GM21423 (cell line): ENCODE measurements around the gene NLRP6.
A peak's percentile ranks its signal among the peaks of the same experiment; 100 is the strongest.
"Not testable (repeated sequence)": the region's sequence is repeated elsewhere in the genome, so short reads cannot be mapped to it uniquely, and the experiment has no call there.

Source experiments
- ATAC-seq: cut with Tn5 transposase; IDR thresholded peaks from one replicate; pipeline ENCODE4 v1.9.1; 2021; ENCODE audit warnings: mild to moderate bottlenecking, moderate library complexity; ENCODE audit not compliant: unreplicated experiment

NLRP6 gene

DNA sequence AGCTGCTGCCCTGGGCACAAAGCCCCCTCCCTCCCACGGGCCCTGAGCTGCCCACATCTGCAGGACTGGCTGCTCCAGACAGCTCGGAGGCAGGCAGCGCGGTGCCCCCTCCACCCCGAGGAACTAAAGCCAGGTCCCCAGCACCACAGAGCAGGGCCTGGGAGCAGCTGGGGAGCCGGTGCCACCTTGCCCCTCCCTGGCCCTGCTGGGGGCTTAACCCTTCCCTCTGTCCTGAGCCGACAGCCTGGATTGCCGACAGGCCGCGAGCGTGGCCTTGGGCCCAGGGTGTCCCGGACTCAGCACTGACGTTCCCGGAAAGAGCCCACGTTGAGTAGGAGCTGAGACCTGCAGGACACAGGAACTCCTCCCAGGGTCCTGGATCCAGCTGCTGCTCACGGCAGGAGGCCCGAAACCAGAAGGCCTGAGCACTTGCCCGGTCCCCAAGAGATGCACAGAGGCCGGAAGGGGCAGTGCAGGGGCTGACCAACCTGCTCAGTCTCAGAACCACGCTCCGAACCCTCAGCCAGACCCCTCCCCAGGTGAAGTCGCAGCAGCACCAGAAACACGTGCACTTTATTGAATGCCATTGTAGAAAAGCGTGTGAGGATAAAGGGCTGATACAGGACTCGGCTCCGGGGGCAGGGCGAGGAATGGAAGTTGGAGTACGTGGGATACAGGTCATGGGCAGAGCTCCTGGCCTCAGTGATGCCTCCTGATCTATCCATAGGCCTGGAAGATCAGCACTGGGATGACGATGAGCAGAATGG lies 41.1 kb downstream of the NLRP6 start:
- peak; percentile 10 for ATAC-seq

DNA sequence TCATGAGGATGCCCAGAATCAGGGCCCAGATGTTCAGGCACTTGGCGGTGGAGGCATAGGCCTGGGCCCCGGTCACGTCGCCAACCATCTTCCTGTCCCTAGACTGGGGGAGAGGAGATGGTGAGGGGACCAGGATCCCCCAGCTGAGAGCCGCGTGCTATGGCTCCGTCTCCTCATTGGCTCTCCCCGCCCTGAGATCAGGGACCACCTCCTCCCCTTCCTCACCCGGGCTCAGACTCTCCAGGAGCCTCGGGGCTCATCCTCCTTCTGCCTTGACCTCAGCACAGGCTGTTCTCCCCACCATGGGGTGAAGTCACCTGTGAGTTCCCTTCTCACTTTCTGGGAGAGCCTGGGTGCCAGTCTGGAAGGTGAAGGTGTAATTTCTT lies 41.7 kb downstream of the NLRP6 start:
- not testable (repeated sequence) for ATAC-seq

DNA sequence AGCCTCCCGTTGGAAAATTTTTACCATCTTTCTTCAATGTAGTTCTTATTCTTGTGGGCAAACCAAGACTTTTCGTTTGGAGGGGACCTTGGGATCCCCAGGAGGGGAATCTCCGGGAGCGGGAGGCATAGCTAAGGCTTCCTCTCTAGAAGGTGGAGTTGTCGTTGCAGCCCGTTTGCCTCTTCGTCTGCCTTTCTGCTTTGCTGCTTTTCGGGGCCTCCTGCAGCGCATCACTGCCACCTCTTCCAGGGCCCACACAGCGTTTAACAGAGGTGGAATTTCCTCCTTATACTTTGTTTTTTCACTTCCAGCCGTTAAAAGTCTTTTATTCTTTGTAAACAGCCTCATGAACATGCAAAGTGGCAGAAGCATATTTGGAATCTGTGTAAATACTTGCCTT lies 45.9 kb downstream of the NLRP6 start:
- ATAC-seq, result no peak

DNA sequence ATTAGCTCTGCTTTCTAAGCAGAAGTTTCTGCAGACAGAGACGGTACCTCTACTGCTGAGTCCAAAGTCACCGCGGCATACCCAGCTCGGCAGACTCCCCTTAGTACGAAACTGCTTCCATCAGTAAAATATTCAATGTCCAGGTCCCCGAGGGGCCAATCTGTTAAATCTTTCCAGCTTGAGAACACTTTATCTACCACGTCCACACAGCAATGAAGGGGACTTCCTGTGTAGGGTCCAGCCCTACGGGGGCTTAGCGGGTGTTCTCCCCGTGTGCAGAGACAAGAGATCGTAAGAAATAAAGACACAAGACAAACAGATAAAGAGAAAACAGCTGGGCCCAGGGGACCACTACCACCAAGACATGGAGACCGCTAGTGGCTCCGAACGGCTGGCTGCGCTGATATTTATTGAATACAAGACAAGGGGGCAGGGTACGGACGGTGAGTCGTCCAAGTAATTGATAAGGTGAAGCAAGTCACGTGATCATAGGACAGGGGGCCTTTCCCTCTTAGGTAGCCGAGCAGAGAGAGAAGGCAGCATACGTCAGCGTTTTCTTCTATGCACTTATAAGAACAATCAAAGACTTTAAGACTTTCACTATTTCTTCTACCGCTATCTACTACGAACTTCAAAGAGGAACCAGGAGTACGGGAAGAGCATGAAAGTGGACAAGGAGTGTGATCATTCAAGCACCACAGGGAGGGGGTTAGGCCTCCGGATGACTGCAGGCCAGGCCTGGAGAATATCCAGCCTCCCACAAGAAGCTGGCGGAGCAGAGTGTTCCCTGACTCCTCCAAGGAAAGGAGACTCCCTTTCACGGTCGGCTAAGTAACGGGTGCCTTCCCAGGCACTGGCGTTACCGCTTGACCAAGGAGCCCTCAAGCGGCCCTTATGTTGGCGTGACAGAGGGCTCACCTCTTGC lies 46.6 kb downstream of the NLRP6 start:
- not testable (repeated sequence) for ATAC-seq

DNA sequence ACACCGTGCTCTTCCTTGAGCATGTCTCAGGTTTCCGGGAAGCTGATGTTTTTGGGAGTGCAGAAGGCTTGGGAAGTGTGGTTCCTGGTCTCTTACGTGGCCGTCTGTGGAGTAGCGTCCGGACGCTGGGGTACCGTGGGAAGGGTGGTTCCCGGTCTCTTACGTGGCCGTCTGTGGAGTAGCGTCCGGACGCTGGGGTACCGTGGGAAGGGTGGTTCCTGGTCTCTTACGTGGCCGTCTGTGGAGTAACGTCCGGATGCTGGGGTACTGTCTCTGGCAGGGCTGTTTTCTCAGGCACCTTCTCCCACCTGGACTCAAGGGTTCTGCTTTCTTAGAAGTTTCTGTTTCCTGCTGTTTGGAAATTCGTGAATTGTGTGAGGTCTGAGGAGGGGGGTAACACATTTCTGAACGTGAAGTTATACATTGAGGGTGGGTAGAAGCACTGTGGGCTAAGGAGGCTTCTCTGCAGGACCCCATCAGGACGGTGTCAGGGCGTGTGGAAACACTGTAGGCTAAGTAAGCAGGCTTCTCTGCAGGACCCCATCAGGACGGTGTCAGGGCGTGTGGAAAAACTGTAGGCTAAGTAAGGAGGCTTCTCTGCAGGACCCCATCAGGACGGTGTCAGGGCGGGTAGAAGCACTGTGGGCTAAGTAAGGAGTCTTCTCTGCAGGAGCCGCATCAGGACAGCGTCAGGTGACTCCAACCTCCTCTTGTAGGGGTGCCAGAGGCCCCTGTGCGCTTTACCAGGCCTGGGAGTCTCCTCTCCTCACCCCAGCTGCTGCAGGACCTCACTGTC lies 47.8 kb downstream of the NLRP6 start:
- no peak for ATAC-seq

DNA sequence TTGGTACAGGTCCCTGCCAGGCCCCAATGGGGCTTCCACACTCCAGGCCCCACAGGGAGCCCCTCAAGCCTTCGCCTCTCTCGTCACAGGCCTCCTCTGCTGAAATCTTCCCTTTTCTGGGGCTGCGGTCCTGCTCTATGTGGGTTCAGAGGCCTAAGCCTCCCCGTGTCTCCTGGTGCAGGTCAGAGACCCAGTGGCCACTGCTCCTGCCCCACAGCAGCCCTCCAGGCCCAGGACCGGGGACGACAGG lies 48.3 kb downstream of the NLRP6 start:
- ATAC-seq, result no peak

DNA sequence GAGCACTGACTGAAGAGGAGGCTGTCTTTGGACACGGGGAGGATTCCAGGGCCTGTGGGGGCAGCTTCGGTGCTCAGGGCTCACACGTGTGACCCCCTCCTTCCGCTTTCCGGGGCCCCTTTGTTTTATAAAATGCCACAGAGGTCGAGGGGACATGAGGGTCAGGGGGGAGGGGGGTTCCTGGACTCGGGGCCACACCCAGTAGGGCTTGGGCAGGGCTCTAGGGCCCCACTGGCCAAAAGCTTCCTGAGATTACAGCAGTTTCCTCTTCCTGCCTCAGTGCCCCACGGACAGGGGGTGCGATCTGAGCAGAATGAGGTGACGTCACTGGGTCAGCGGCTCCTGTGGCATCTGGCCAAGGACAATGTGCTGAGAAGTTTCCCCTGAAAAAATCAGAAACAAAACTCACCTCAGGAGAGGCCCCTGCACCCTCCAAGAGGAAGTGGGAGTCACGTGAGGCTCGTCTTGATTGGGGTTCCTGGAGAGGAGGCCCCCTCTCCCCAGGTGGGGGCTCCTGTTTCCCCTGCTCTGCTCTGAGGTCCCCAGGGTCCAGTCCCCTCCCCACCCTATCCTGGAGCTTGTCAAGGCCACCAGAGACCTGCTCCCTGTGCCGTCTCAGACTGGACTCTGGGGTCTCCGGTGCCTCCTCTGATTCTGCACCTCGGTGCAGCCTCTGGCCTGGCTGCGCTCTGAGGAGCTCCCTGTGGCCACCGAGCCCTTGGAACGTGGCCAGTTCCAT lies 48.8 kb downstream of the NLRP6 start:
- peak; percentile 71 for ATAC-seq

DNA sequence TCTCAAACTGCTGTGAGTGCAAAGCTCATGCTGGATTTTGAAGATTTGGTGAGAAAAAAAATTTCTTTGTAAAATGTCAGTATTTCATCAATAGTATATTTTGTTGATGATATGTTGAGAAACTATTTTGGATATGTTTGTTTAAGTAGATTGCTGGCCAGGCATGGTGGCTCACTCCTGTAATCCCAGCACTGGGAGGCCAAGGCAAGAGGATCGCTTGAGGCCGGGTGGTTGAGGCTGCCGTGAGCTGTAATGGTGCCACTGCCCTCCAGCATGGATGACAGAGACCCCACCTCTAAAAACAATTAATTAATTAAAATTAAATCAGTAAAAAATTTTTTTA lies 49.3 kb downstream of the NLRP6 start:
- no peak for ATAC-seq

DNA sequence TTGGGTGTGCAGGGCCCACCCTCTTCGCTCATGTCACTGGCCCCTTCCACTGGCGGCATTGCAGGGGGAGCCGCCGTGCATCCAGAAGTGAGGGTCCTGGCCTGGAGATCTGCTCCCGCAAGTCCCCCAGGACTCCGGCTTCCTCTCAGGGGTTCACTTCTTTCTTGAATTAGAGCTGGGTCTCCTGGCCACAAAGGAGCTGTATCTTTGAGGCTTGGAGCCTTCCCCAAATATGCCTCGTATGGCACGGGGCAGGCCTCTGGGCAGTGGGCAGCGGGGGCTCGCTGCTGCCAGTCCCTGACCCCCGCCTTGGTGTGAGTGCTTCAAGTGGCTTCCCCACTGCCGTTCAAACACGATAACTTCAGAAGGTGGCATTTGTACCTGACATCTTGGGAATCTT lies 49.8 kb downstream of the NLRP6 start:
- ATAC-seq, result no peak

DNA sequence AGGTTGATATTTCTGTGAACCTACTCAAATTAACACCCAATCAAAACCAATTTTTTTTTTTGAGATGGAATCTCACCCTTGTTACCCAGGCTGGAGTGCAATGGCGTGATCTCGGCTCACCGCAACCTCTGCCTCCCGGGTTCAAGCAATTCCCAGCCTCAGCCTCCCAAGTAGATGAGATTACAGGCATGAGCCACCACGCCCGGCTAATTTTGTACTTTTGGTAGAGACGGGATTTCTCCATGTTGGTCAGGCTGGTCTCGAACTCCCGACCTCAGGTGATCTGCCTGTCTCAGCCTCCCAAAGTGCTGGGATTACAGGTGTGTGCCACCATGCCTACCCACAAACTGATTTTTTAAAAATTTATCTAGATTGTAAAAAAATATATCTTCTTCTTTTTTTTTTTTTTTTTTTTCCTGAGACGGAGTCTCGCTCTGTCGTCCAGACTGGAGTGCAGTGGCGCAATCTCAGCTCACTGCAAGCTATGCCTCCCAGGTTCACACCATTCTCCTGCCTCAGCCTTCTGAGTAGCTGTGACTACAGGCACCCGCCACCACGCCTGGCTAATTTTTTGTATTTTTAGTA lies 50.4 kb downstream of the NLRP6 start:
- not testable (repeated sequence) for ATAC-seq

DNA sequence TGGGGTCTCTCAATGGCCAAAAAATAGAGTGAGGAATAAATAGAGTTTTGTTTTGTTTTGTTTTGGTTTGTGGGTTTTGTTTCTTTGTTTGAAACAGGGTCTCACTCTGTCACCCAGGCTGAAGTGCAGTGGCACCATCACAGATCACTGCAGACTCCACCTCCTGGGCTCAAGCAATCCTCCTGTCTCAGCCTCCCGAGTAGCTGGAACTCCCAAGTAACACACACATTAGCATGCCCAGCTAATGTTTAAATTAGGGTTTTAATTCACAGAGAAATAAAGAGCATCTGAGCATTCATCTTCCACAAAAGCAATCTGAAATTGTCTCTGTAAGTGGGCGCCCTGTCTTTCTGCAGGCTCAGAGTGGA lies 51.7 kb downstream of the NLRP6 start:
- ATAC-seq, result no peak

DNA sequence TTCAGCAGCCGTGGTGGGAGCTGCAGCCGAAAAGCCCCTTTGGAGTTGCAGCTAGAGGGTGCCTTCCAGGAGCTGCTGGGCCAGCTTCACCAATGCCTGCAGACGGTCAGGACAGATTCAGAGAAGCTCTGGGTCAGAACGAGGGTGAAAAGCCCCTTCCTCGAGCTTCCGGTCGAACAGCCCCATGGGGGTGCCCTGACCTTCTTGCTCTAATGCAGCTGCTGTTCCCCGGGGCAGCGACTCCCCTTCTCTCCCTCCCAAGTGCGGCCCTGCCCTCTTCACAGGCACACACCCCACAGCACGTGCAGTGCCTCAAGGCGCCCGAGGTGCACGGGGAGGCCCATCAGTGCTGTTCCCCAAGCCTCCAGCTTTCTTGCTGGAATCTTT lies 52.1 kb downstream of the NLRP6 start:
- ATAC-seq, result no peak

DNA sequence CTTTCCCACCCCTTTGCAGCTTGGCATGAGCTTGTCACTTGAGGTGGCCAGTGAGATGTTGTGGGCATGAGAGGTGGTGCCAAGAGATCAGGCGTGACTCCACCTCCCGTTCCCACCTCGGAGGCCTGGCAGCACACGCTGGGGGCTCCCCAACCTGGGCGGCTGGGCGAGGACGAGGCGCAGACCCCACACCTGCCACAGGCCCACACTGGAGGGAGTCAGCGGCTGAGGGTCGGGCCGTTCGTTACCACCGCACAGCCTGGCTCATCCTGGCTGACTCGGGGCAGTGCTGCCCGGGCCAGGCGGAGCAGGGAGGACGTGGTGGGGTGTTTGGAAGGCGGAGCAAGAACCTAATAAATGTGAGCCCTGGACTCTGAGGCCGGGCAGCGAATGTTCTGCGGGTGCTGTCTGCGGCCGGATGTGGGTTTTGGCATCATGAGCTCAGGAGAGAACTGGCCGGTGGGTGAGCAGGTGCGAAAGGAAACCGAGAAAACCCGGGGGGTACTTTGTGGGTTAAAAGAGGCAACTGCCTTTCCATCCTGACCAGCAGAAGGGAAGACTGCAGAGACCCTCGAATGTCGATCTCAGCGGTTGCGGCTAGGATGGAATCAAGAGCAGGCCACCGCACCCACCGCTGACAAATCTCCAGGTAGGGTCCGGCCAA lies 52.6 kb downstream of the NLRP6 start:
- ATAC-seq, result no peak

DNA sequence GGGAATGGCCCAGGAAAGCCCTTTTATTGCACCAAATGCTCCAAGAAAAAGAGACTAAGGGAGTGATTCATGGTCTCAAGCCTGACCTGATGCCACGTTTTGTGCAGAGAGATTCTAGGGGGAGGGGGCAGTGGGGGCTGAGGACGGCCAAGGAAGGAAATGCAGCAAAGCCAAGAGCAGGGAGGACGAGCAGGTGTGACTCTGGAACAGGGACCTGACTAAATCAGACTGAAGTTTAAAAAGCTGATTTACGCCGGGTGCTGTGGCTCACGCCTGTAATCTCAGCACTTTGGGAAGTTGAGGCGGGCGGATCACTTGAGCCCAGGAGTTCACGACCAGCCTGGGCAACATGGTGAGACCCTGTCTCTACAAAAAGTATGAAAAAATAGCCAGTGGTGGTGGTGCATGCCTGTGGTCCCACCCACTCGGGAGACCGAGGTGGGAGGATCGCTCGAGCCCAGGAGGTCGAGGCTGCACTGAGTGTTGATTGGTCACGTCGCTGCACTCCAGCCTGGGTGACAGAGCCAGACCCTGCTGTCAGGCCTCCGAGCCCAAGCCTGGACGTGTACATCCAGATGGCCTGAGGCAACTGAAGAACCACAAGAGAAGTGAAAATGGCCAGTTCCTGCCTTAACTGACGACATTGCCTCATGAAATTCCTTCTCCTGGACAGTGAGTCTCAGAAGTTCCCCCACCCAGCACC lies 53.3 kb downstream of the NLRP6 start:
- ATAC-seq, result no peak

DNA sequence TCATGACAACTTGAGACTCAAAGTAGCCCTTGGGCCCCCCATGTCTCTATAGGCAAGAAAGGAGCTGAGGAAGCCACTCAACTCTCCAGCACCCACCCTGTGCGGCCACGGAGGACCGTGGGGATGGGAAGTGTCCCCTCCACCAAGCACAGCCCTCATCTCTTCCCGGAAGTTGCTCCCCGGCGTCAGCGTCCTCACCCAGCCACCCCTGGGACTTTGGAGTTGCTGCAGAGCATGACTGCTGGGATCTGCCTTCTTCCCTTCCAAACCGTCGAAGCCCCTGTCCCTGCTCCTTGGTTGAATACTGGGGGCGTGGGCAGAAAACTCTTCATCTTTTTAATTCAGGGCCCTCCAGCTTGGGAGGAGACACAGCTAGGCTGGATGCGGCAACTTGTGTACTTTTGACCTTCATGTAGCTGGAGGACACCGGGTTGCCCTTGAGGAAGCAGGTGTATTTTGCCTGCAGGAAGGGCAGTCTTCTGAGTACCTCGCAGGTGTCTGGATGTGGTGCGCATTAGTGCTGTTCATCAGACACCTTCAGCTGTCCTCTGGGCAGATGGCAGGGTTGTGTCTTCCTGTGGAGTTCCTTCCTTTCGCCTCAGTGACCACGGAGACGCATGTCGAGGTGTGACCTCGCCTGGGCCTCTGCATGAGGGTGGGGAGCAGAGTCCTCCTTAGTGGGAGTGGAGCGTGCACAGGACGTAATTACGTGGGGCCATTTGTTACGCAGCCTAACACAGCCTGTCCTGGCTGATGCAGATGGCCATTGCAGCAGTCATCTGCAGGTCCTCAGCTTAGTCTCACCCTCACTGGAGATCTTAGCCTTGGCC lies 54.7 kb downstream of the NLRP6 start:
- ATAC-seq, result no peak

DNA sequence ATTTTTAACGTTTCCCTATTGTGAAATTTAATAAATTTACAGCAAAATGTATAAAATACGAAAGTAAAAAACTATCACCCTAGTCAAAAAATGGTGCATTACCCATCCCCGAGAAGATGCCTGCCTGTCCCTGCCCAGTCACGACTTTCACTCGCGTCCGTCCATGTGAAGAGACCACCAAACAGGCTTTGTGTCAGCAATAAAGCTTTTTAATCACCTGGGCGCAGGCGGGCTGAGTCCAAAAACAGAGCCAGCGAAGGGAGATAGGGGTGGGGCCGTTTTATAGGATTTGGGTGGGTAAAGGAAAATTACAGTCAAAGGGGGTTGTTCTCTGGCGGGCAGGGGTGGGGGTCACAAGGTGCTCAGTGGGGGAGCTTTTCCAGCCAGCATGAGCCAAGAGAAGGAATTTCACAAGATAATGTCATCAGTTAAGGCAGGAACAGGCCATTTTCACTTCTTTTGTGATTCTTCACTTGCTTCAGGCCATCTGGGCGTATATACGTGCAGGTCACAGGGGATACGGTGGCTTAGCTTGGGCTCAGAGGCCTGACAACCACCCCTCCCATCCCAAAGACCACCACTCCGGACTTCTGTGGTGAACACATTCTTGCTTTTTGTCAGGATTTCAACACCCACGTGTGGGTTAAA lies 55.5 kb downstream of the NLRP6 start:
- ATAC-seq, result not testable (repeated sequence)

DNA sequence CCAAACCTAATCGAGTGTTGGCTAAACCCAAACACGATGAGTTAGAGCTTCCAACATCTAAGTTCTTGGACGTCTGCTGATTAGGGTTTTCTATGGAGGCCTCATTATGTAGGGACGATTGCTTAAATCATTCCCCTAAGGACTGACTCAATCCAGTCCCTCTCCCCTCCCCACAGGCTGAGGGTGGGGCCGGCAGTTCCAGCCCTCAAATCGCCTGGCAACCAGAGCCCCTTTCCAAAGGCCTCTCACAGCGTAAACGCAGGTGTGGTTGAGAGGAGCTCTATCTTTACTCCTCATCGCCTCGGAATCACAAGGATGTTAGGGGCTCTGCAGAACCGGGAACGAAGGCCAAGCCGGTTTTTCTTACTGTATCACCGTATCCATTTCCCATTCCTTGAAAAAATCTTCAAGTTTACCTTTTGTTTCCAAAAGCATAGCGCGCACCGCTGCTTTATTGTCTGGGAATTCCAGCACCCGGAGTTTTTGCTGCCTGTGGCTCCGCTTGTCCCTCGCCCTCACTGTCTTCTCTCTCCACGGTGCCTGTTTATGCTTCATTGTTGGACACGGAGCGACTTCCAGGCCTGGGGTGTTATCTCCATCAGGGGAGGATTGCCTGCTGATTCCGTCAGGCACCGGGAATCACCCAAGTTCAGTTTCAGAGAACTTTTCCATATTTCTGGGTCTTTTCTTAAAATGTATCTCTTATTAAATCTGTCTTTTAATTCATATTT lies 56.2 kb downstream of the NLRP6 start:
- no peak for ATAC-seq
